Trophoblast cell (in vitro differentiated cells and primary cell): Measurements from ENCODE around the gene EVI2A.
"Not testable (repeated sequence)": the region's sequence is repeated elsewhere in the genome, so short reads cannot be mapped to it uniquely, and the experiment has no call there.

Experiments used
- DNase-seq, 2 donors: peaks; one replicate each; pipeline ENCODE4 v3.0.0-alpha.2; 2016
- H2AFZ ChIP-seq: 2 replicates; pipeline ENCODE4 v1.6.1; 2013; ENCODE audit warnings: low read length, moderate library complexity, mild to moderate bottlenecking; ENCODE audit not compliant: insufficient read depth, poor library complexity
- H2AK5ac ChIP-seq: 2 replicates; pipeline ENCODE4 v1.6.1; 2013; ENCODE audit warnings: mild to moderate bottlenecking, low read length
- H2BK120ac ChIP-seq: 2 replicates; pipeline ENCODE4 v1.6.1; 2013; ENCODE audit warnings: low read length, mild to moderate bottlenecking, moderate library complexity; ENCODE audit not compliant: insufficient read depth, poor library complexity
- H2BK12ac ChIP-seq: 2 replicates; pipeline ENCODE4 v1.6.1; 2013; ENCODE audit warnings: mild to moderate bottlenecking, low read length, moderate library complexity
- H2BK5ac ChIP-seq: 2 replicates; pipeline ENCODE4 v1.6.1; 2013; ENCODE audit warnings: low read length, low read depth, moderate library complexity, mild to moderate bottlenecking; ENCODE audit not compliant: poor library complexity
- H3K14ac ChIP-seq: 2 replicates; pipeline ENCODE4 v1.6.1; 2013; ENCODE audit warnings: mild to moderate bottlenecking, low read length
- H3K18ac ChIP-seq: 2 replicates; pipeline ENCODE4 v1.6.1; 2013; ENCODE audit warnings: mild to moderate bottlenecking, low read length
- H3K23ac ChIP-seq: 2 replicates; pipeline ENCODE4 v1.6.1; 2013; ENCODE audit warnings: low read length
- H3K27ac ChIP-seq: 2 replicates; pipeline ENCODE4 v1.5.1; 2013; ENCODE audit warnings: low read depth, mild to moderate bottlenecking, inconsistent platforms, low read length, moderate library complexity
- H3K27me3 ChIP-seq: 2 replicates; pipeline ENCODE4 v1.6.1; 2013; ENCODE audit warnings: inconsistent platforms, mild to moderate bottlenecking, low read length, moderate library complexity; ENCODE audit not compliant: insufficient read depth
- H3K36me3 ChIP-seq, 2 experiments: 1 replicate in 1 of 2; 2 replicates in 1 of 2; pipeline ENCODE4 v1.6.1; 2013; ENCODE audit warnings: low read length in 2 of 2, mild to moderate bottlenecking in 2 of 2, moderate library complexity in 1 of 2; ENCODE audit not compliant: insufficient read depth in 2 of 2, control insufficient read depth in 1 of 2
- H3K4ac ChIP-seq: 2 replicates; pipeline ENCODE4 v1.6.1; 2013; ENCODE audit warnings: low read depth, mild to moderate bottlenecking, low read length, moderate library complexity
- H3K4me1 ChIP-seq, 2 experiments: 1 replicate in 1 of 2; 2 replicates in 1 of 2; pipeline ENCODE4 v1.6.1; 2013; ENCODE audit warnings: low read length in 2 of 2, mild to moderate bottlenecking in 2 of 2, moderate library complexity in 1 of 2; ENCODE audit not compliant: insufficient read depth in 2 of 2, control insufficient read depth in 1 of 2
- H3K4me2 ChIP-seq: 2 replicates; pipeline ENCODE4 v1.6.1; 2013; ENCODE audit warnings: inconsistent platforms, mild to moderate bottlenecking, low read length, moderate library complexity
- H3K4me3 ChIP-seq: 2 replicates; pipeline ENCODE4 v1.5.1; 2013; ENCODE audit warnings: mild to moderate bottlenecking, low read depth, low read length, inconsistent platforms
- H3K79me1 ChIP-seq: one replicate; pipeline ENCODE4 v1.6.1; 2013; ENCODE audit warnings: low read length
- H3K79me2 ChIP-seq: 2 replicates; pipeline ENCODE4 v1.6.1; 2013; ENCODE audit warnings: low read length, mild to moderate bottlenecking; ENCODE audit not compliant: control insufficient read depth, insufficient read depth, poor library complexity
- H3K9ac ChIP-seq: 2 replicates; pipeline ENCODE4 v1.6.1; 2013; ENCODE audit warnings: mild to moderate bottlenecking, low read length
- H3K9me3 ChIP-seq: 2 replicates; pipeline ENCODE4 v1.6.1; 2013; ENCODE audit warnings: low read depth, mild to moderate bottlenecking, control low read depth, inconsistent platforms, low read length; ENCODE audit not compliant: insufficient read depth
- H4K12ac ChIP-seq: 2 replicates; pipeline ENCODE4 v1.6.1; 2013; ENCODE audit warnings: low read depth, mild to moderate bottlenecking, low read length, moderate library complexity
- H4K8ac ChIP-seq: 2 replicates; pipeline ENCODE4 v1.6.1; 2013; ENCODE audit warnings: low read depth, mild to moderate bottlenecking, low read length, moderate library complexity
- H4K91ac ChIP-seq: one replicate; pipeline ENCODE4 v1.6.1; 2013; ENCODE audit warnings: low read depth, mild to moderate bottlenecking, low read length, moderate library complexity
- WGBS: extraction: QIAGEN DNeasy Blood & Tissue Kit; methylation state at CpG from one replicate; pipeline ENCODE4 v1.1.7; 2013; ENCODE audit warnings: missing lambda C conversion rate; ENCODE audit not compliant: insufficient read length, insufficient coverage; ENCODE audit errors: extremely low coverage; 5-methylcytosine and 5-hydroxymethylcytosine counted together

The EVI2A gene

DNA sequence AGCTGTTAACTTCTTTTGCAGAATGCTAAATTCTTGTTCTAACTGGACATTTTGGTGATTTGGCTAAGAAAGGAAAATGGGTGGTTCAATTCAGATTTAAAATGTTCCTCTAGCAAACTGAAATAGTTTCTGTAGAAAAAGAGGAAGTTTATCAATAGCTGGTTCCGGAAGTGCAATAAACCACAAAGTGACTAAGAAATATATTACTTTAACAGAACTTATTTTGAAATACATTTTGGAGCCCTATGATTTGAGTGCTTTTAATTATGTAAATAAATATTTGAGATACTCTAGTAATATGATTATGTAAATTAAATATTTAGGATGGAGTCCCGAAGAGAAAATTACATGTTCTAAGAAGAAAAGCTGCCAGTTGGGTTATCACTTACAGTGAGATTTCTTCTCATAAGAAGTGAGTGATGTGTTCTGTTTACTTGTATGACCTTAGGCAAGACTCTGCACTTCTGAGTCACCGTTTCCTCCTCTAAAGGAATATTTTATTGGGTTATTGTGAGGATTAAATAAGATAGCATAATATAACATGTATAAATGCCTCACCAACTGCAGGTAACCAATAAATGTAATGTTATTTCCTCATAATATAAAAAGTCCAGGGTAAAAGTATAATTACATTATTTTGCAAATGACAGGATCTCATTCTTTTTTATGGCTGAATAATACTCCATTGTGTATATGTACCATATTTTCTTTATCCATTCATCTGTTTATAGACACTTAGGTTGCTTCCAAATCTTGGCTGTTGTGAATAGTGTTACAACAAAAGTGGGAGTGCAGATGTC, 7.2 kb downstream of the EVI2A start, which contains the start of gene EVI2B:
Gene EVI2B, minus strand, starts transcription at position 73 of the 800 bp plus-strand sequence. CDS start 8,445 bp downstream, outside the sequence.
- H3K4me3 ChIP-seq = no peak within 1 kb of the TSS
- peak; percentile 6 to 27 for DNase-seq
- H3K79me2 ChIP-seq = no peaks in the 10 kb centered on the region
- H3K18ac ChIP-seq = no peak within 1 kb of the TSS
- no peak within 1 kb of the TSS for H3K27ac ChIP-seq
- no peak within 1 kb of the TSS for H2BK120ac ChIP-seq
- no peak within 1 kb of the TSS for H2BK12ac ChIP-seq
- no peak within 1 kb of the TSS for H4K91ac ChIP-seq
- no peak within 1 kb of the TSS for H4K12ac ChIP-seq
- H2BK5ac ChIP-seq = no peak within 1 kb of the TSS
- H3K4ac ChIP-seq = no peak within 1 kb of the TSS
- no peak within 1 kb of the TSS for H3K4me2 ChIP-seq
- WGBS = no CpG with 5 or more reads among the region's 3 CpGs
- H4K8ac ChIP-seq = no peak within 1 kb of the TSS
- no peak within 1 kb of the TSS for H2AK5ac ChIP-seq
- no peak within 1 kb of the TSS for H2AFZ ChIP-seq
- no peaks in the 10 kb centered on the region for H3K27me3 ChIP-seq
- H3K14ac ChIP-seq = no peak within 1 kb of the TSS
- no peaks in the 10 kb centered on the region for H3K4me1 ChIP-seq
- H3K23ac ChIP-seq = no peak within 1 kb of the TSS
- H3K79me1 ChIP-seq = no peaks in the 10 kb centered on the region
- no peaks in the 10 kb centered on the region for H3K36me3 ChIP-seq
- no peak within 1 kb of the TSS for H3K9ac ChIP-seq
- no peaks in the 10 kb centered on the region for H3K9me3 ChIP-seq

DNA sequence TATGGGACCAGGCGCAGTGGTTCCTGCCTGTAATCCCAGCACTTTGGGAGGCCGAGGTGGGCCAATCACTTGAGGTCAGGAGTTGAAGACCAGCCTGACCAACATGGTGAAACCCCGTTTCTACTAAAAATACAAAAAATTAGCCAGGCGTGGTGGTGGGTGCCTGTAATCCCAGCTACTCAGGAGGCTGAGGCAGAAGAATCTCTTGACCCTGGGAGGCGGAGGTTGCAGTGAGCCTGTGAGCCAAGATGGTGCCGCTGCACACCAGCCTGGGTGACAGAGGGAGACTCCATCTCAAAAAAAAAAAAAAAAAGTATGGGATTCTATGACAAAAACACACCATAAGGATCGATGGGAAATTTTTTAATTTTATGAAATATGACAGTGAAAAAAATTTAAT, 9.2 kb downstream of the EVI2A start:
- not testable (repeated sequence) for H4K91ac ChIP-seq, H3K79me1 ChIP-seq, H3K18ac ChIP-seq, H3K9me3 ChIP-seq, H3K27ac ChIP-seq, H2AK5ac ChIP-seq, H3K4me1 ChIP-seq, H2BK5ac ChIP-seq, DNase-seq, H3K4ac ChIP-seq, H3K4me2 ChIP-seq, H3K27me3 ChIP-seq, H3K79me2 ChIP-seq, H2AFZ ChIP-seq, H2BK12ac ChIP-seq, H3K9ac ChIP-seq, H3K23ac ChIP-seq, H2BK120ac ChIP-seq, H4K12ac ChIP-seq, H3K4me3 ChIP-seq, H3K36me3 ChIP-seq, H3K14ac ChIP-seq, H4K8ac ChIP-seq
- WGBS = no CpG with 5 or more reads among the region's 7 CpGs

DNA sequence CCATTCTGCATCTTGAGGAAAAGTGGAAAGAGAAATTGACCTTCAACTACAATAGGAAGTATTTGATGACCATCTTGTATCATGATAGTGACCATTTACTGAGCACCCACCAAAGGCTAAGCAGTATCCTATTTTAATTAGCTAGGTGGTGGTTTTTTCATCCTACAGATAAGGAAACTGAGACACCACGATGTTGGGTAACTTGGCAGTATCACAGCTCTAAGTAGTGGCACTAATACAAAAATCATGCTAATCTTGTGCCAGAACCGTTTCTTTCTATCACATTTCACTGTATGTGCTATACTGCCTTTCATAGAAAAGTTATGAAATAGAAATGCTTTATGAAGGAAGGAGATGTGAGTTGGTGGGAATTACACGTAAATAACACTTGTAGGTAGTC, 9.9 kb downstream of the EVI2A start:
- no peak overlapping the region for H2AK5ac ChIP-seq
- no peak overlapping the region for H2BK5ac ChIP-seq
- no peak overlapping the region for H2BK120ac ChIP-seq
- no peak overlapping the region for H4K91ac ChIP-seq
- H3K4me3 ChIP-seq = no peak overlapping the region
- WGBS = no CpG with 5 or more reads among the region's 3 CpGs
- H3K9ac ChIP-seq = no peak overlapping the region
- no peak overlapping the region for H3K4me2 ChIP-seq
- H2AFZ ChIP-seq = no peak overlapping the region
- H2BK12ac ChIP-seq = no peak overlapping the region
- H3K18ac ChIP-seq = no peak overlapping the region
- no peak overlapping the region for H4K12ac ChIP-seq
- H3K9me3 ChIP-seq = no peaks in the 10 kb centered on the region
- no peaks in the 10 kb centered on the region for H3K27me3 ChIP-seq
- peaks cover 0 to 2% of the 10 kb centered on the region in 2 experiments for H3K36me3 ChIP-seq
- H3K23ac ChIP-seq = no peak overlapping the region
- DNase-seq = no peak
- no peaks in the 10 kb centered on the region for H3K79me1 ChIP-seq
- H3K27ac ChIP-seq = no peak overlapping the region
- no peak overlapping the region for H4K8ac ChIP-seq
- H3K4ac ChIP-seq = no peak overlapping the region
- H3K4me1 ChIP-seq = no peaks in the 10 kb centered on the region
- no peaks in the 10 kb centered on the region for H3K79me2 ChIP-seq
- no peak overlapping the region for H3K14ac ChIP-seq

DNA sequence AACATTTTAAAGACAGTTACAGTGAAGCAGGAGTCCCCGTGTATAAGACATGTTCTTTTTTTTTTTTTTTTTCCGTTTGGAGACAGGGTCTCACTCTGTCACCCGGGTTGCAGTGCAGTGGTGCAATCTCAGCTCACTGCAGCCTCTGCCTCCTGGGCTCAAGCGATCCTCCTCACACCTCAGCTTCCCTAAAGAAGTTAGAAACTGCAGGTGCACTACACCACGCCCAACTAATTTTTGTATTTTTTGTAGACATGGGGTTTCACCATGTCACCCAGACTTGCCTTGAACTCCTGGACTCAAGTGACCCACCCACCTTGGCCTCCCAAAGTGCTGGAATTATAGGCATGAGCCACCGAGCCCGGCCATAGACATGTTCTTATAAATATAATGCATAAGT, 10.5 kb downstream of the EVI2A start:
- Histone ChIP-seq H3K4me1 (no peaks in the 10 kb centered on the region), H3K9ac (no peak overlapping the region), H2BK120ac (no peak overlapping the region), H3K4ac (no peak overlapping the region), H4K8ac (no peak overlapping the region), H3K36me3 (peaks cover 0 to 2% of the 10 kb centered on the region in 2 experiments), H3K9me3 (no peaks in the 10 kb centered on the region), H3K27ac (no peak overlapping the region), H3K79me1 (no peaks in the 10 kb centered on the region), H3K4me2 (no peak overlapping the region), H3K27me3 (no peaks in the 10 kb centered on the region), H3K4me3 (no peak overlapping the region), H2BK12ac (no peak overlapping the region), H2AK5ac (no peak overlapping the region), H3K23ac (no peak overlapping the region), H4K12ac (no peak overlapping the region), H3K14ac (no peak overlapping the region), H2BK5ac (no peak overlapping the region), H4K91ac (no peak overlapping the region), H3K18ac (no peak overlapping the region), H3K79me2 (no peaks in the 10 kb centered on the region), H2AFZ (no peak overlapping the region)
- no CpG with 5 or more reads among the region's 7 CpGs for WGBS
- DNase-seq = no peak
